GM12892 (cell line): Measurements from ENCODE around the gene CRABP1.

Experiments
- POLR2A ChIP-seq: IDR thresholded peaks from 2 replicates; pipeline ENCODE4 v1.6.1; 2011; ENCODE audit warnings: low read depth, low read length, control low read depth
- POLR2AphosphoS5 ChIP-seq: IDR thresholded peaks from 2 replicates; pipeline ENCODE4 v1.6.1; 2011; ENCODE audit warnings: low read depth, low read length, control low read depth

GRCh38 chr15:78382114-78382880 lies 42.1 kb downstream of the CRABP1 start:
- no peak for TF ChIP-seq POLR2A
- no peak for TF ChIP-seq POLR2AphosphoS5
